GM12874 (cell line): Measurements from ENCODE around the gene HLA-DQB1.

Source experiments
- TF ChIP-seq, protein P1 (sequence below): IDR thresholded peaks from 2 replicates; pipeline ENCODE4 v1.5.1; 2011; ENCODE audit warnings: low read depth, mild to moderate bottlenecking, control low read depth, low read length, moderate library complexity; ENCODE audit not compliant: insufficient read depth

Gene HLA-DQB1

DNA sequence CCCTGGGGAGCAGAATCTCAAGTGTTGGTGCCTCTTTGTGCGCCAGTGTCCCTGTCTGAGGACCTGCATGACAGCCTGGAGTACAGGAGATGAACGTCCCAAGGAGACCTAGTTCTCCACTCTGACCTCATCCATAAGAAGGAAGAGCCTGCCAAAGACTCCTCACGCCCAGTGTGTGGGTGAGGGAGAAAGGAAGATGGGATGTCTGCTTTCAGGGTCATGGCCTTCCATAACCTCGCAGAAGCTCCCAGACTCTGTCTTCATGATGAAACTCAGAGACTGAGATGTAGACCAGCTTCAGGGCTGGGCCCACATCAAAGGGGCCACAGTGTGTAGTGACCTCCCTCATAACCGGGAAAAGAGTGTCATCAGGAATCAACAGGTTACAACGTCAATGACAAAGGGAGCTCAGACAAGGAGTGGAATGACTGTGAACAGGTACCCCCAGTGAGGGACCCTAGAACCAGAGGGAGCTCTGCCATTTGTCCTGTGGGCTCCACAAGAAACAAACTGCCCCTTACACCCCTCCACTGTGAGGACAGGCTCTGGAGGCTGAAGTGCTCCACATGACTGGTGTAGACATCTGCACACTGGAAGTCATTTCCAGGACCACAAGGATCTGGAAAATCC is 8.1 kb downstream of the HLA-DQB1 start:
- TF ChIP-seq, protein P1, sequence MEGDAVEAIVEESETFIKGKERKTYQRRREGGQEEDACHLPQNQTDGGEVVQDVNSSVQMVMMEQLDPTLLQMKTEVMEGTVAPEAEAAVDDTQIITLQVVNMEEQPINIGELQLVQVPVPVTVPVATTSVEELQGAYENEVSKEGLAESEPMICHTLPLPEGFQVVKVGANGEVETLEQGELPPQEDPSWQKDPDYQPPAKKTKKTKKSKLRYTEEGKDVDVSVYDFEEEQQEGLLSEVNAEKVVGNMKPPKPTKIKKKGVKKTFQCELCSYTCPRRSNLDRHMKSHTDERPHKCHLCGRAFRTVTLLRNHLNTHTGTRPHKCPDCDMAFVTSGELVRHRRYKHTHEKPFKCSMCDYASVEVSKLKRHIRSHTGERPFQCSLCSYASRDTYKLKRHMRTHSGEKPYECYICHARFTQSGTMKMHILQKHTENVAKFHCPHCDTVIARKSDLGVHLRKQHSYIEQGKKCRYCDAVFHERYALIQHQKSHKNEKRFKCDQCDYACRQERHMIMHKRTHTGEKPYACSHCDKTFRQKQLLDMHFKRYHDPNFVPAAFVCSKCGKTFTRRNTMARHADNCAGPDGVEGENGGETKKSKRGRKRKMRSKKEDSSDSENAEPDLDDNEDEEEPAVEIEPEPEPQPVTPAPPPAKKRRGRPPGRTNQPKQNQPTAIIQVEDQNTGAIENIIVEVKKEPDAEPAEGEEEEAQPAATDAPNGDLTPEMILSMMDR: no peak

GRCh38 chr6:32655203-32655710 is 11.2 kb downstream of the HLA-DQB1 start:
- TF ChIP-seq, protein P1: no peak

GRCh38 chr6:32645047-32645703 is 21.3 kb downstream of the HLA-DQB1 start:
- TF ChIP-seq, protein P1: no peak

DNA sequence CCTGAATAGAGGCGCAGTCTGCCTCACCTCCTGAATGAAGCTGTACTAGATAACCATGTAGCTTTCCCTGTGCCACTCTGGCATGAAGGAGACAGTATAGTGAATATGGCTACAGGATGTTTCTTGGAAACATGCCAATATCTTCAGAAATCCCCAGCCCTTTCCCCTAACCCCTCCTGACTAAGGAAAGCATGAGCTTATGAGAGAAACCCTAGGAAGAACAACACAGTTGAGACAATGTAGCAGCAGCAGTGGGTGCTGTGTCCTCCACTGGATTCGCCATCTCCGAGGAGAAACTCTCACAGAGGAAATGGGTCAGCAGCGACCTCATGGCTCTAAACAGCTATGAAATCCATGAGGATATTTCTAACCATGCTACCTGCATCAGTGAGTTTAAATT is 22.6 kb downstream of the HLA-DQB1 start:
- TF ChIP-seq, protein P1: no peak

DNA sequence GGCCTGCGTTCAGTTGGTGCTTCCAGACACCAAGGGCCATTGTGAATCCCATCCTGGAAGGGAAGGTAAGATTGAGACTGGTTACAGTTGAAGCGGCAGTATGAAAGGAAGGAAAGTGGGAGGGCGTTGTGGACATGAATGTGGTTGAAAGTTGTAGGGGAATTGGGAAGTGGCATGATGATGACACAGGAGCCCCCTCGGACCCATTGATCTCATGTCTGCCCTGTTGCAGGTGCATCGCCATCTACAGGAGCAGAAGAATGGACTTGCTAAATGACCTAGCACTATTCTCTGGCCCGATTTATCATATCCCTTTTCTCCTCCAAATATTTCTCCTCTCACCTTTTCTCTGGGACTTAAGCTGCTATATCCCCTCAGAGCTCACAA is 23.7 kb downstream of the HLA-DQB1 start:
- TF ChIP-seq, protein P1: no peak

- TF ChIP-seq, protein P1: no peak
Observed at GRCh38 chr6:32641122-32641521, 25.3 kb downstream of the HLA-DQB1 start.

DNA sequence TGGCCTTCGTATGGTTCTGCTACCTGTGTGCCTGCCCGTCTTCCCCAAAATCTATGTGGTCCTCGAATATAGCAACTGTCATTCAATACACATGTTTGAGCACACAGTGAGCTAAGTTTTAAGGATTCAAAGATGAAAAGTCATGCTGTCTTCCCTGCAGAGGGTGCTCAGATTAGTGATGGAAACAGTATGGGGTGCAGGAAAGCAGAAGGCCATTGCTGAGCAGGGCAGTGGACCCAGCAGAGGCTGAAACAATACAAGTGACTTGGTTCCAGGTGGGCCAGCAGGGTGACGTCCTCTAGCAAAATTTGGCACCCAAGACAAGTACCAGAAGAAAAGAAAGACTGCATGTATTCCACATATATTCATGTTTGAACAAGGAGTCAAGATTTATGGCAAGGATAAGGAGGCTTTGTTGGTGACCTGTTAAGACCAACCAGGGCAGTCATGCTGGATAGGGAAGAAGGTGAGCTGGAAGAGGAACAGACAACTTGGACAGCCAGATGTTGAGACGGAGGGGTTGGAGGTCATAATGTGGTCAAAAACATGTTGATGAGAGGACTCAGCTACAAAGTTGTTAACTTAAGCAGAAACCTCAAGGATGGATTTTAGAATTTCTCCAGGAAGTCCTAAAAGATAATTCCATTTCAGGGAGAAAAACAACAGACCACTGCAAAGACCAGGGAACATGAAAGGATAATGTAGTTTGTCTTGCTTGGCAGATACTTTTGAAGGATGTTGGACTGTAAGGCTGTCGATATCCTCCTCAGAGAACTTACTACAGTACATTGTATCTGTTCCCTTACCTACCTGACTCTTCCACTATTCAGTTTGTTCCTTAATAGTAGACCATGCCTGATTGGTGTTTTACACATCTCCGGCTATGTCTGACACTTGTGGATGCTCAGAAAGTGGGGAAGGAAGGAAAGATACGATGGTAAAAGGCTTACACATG is 26.7 kb downstream of the HLA-DQB1 start:
- TF ChIP-seq, protein P1: no peak
